ENCODE results near the gene PRKCA.

DNA sequence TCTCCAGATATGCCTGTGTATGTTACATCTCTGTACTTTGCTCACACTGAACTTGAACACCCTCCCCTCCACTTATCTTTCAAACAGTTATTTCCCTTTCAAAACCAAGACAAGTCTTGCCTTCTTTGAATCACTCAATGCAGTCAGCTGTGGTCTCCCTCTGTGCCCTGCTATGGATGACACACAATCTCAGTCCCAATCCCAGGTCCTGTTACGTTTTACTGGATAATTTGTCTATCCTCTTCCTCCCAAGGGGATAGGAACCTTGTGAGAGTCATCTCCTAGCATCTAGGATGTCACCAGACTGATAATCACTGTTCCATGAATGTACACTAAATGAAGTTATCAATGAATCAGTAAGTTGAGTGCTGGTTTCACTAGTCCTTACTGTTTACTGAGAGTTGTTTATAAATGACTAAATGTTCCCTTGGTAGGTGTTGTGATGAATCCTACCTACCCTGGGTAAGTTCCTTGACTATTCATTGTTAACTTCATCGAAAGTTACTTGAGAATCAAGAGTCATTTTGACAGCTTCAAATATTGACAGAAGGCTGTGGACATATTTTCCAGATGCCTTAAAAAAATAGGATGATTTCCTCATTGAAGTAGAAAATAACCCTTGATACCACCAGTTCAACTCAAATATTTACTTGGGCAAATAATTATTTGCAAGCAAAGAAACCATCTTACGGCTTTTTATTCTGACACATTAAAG is 244.9 kb downstream of the PRKCA start:
- TF ChIP-seq ATF2 (IDR thresholded peaks at IDR 0.05; ENCODE audit: low read length): no peak
- no peak for TF ChIP-seq PAX5 (IDR thresholded peaks at IDR 0.05; ENCODE audit: borderline replicate concordance, low read depth, low read length)

All from GM12878 (cell line).